Upper lobe of left lung (tissue), 4 donors: ENCODE results near the gene COL6A5.

ENCODE experiments used
- CTCF ChIP-seq, 6 experiments: fragments of 450-650 bp in 4 of 6; fragments of 200-600 bp in 2 of 6; sonication (generic) in 2 of 6; IDR thresholded peaks; one replicate each; pipeline ENCODE4 v1.5.1; 2016 to 2019; ENCODE audit warnings: antibody characterized with exemption in 6 of 6
- EP300 ChIP-seq, 4 donors: sonication (generic); formaldehyde crosslinking; IDR thresholded peaks; one replicate each; pipeline ENCODE4 v1.5.1; 2017; ENCODE audit warnings: antibody characterized with exemption in 4 of 4, control low read depth in 2 of 4
- POLR2A ChIP-seq, 4 donors: fragments of 450-650 bp; IDR thresholded peaks; one replicate each; pipeline ENCODE4 v1.5.1; 2016 to 2017; ENCODE audit warnings: antibody characterized with exemption in 4 of 4, mild to moderate bottlenecking in 2 of 4

DNA sequence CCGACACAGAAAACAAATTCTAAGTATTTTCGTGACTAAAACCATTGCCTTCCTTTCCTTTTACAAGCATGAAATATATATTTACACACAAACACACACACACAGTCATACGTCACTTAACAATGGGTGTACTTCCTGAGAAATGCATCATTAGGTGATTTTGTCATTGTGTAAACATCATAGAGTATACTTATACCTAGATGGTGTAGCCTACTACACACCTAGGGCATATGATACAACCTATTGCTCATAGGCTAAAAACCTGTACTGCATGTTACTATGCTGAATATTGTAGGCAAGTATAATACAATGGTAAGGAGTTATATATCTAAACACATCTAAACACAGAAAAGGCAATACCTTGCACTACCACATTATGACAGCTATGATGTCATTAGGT lies 28.6 kb downstream of the COL6A5 start:
- TF ChIP-seq EP300 (IDR thresholded peaks at IDR 0.05), result no peak
- no peak for TF ChIP-seq CTCF (IDR thresholded peaks at IDR 0.05)
- no peak for TF ChIP-seq POLR2A (IDR thresholded peaks at IDR 0.05)
